Panc1 (cell line): Measurements from ENCODE around the gene PGF. TPM values are rescaled to one million over a fixed set of nuclear protein-coding genes. Genes with fewer than 3 reads are reported as not detected.

Experiments used
- ATAC-seq: fragments of 200-7000 bp; cut with Tn5 transposase; 2 replicates; pipeline ENCODE4 v1.9.1; 2020; ENCODE audit warnings: mild to moderate bottlenecking, moderate library complexity
- BruUV-seq: library from RNA; stranded (reverse); fragments of 400-500 nt; replicated peaks from 2 replicates; lab custom pipeline; 2021; lab: Mats Ljungman, UMichigan
- CTCF ChIA-PET: fragments of 300-600 bp; sonication (Branson Sonifier 250); formaldehyde crosslinking; loops from one replicate; lab custom pipeline; 2022; ENCODE audit warnings: antibody characterized with exemption; lab: Charles Lee
- POLR2A ChIA-PET: fragments of 300-600 bp; sonication (Branson Sonifier 250); formaldehyde crosslinking; loops from one replicate; lab custom pipeline; 2022; ENCODE audit warnings: antibody characterized with exemption; lab: Charles Lee
- DNase-seq: peaks from one replicate; pipeline ENCODE4 v3.0.0-alpha.2; 2010; ENCODE audit warnings: low read depth, low spot score
- H3K27ac ChIP-seq: 2 replicates; pipeline ENCODE4 v1.5.1; 2011; ENCODE audit warnings: mild to moderate bottlenecking, low read length, inconsistent platforms
- H3K27me3 ChIP-seq: fragments of 200-500 bp; sonication (Bioruptor generic); 2 replicates; pipeline ENCODE4 v1.6.0; 2014; ENCODE audit warnings: low read length, inconsistent platforms; ENCODE audit not compliant: control insufficient read depth, insufficient read depth
- H3K36me3 ChIP-seq: fragments of 200-500 bp; sonication (Bioruptor generic); 2 replicates; pipeline ENCODE4 v1.5.1; 2014; ENCODE audit warnings: inconsistent platforms, mild to moderate bottlenecking, low read length, moderate library complexity; ENCODE audit not compliant: control insufficient read depth, insufficient read depth
- H3K4me1 ChIP-seq: 2 replicates; pipeline ENCODE4 v1.5.1; 2011; ENCODE audit warnings: inconsistent platforms, mild to moderate bottlenecking, low read length, moderate library complexity; ENCODE audit not compliant: control insufficient read depth, insufficient read depth
- H3K4me3 ChIP-seq, 2 experiments: 2 replicates each; pipeline ENCODE4 v1.5.1; 2011 to 2012; ENCODE audit warnings: low read depth in 2 of 2, low read length in 2 of 2, mild to moderate bottlenecking in 2 of 2, inconsistent platforms in 1 of 2, moderate library complexity in 1 of 2
- H3K9me3 ChIP-seq: fragments of 200-500 bp; sonication (Bioruptor generic); 2 replicates; pipeline ENCODE4 v1.5.1; 2014; ENCODE audit warnings: low read depth, mild to moderate bottlenecking, inconsistent platforms, low read length, moderate library complexity; ENCODE audit not compliant: control insufficient read depth, insufficient read depth
- POLR2AphosphoS5 ChIP-seq: IDR thresholded peaks from 2 replicates; pipeline ENCODE4 v1.6.1; 2012; ENCODE audit warnings: mild to moderate bottlenecking, low read depth, low read length, moderate library complexity
- SIN3A ChIP-seq: IDR thresholded peaks from 2 replicates; pipeline ENCODE4 v1.6.1; 2012; ENCODE audit warnings: low read depth, mild to moderate bottlenecking, low read length, moderate library complexity, borderline replicate concordance; ENCODE audit not compliant: insufficient read depth
- TCF7L2 ChIP-seq: IDR thresholded peaks from 2 replicates; pipeline ENCODE4 v1.6.1; 2011; ENCODE audit warnings: mild to moderate bottlenecking, low read depth, low read length, inconsistent platforms
- in situ Hi-C: cut with HindIII; loops from 2 replicates; pipeline ENCODE4 v1.10.0; 2016; ENCODE audit warnings: low sequenced_read_pairs, low pct_unique_long_range_greater_than_20kb
- intact Hi-C: fragments of 100-400 bp; cut with micrococcal nuclease; formaldehyde crosslinking; loops from one replicate; pipeline ENCODE4 v1.10.0; 2022; ENCODE audit not compliant: unreplicated experiment
- total RNA-seq: library from RNA; stranded (reverse); gene quantifications from one replicate; pipeline ENCODE4 v1.2.1, GENCODE V29; 2021; ENCODE audit not compliant: unreplicated experiment
- TF ChIP-seq, protein P1 (sequence below), 2 experiments: IDR thresholded peaks; 2 replicates each; pipeline ENCODE4 v1.6.1; 2011 to 2012; ENCODE audit warnings: low read depth in 2 of 2, control low read depth in 1 of 2, low read length in 1 of 2, mild to moderate bottlenecking in 1 of 2, moderate library complexity in 1 of 2; ENCODE audit not compliant: insufficient read depth in 1 of 2
- TF ChIP-seq, protein P2 (sequence below): fragments of 450-650 bp; IDR thresholded peaks from 2 replicates; pipeline ENCODE4 v1.5.1; 2017; ENCODE audit warnings: mild to moderate bottlenecking

The PGF gene
- total RNA-seq, 1 experiment from 2014 or later = 7.3 TPM

DNA sequence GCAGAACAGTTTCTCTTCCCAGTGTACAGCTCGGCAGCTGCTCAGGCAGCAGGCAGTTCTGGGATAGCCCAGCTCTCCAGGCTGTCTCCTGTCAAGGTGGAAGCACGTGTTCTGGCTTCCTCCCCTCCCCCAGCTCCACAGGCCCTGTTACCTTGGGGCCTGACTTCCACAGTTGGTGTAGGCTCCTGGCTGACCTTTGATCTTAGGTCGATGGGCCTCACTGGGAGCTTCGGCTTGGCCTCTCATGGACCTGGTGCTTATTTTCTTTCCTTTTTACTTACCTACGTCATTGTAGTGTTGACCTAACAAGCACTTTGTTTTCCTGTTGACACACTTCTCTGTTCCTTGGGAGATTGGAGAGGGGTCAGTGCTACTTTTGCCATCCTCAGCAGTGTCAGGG lies 56.7 kb downstream of the PGF start:
- Histone ChIP-seq H3K4me3 (no peak overlapping the region), H3K9me3 (no peaks in the 10 kb centered on the region), H3K27ac (no peak overlapping the region), H3K27me3 (no peaks in the 10 kb centered on the region), H3K36me3 (peaks cover 26% of the 10 kb centered on the region), H3K4me1 (no peaks in the 10 kb centered on the region)
- TF ChIP-seq POLR2AphosphoS5 = no peak
- TF ChIP-seq, protein P1, sequence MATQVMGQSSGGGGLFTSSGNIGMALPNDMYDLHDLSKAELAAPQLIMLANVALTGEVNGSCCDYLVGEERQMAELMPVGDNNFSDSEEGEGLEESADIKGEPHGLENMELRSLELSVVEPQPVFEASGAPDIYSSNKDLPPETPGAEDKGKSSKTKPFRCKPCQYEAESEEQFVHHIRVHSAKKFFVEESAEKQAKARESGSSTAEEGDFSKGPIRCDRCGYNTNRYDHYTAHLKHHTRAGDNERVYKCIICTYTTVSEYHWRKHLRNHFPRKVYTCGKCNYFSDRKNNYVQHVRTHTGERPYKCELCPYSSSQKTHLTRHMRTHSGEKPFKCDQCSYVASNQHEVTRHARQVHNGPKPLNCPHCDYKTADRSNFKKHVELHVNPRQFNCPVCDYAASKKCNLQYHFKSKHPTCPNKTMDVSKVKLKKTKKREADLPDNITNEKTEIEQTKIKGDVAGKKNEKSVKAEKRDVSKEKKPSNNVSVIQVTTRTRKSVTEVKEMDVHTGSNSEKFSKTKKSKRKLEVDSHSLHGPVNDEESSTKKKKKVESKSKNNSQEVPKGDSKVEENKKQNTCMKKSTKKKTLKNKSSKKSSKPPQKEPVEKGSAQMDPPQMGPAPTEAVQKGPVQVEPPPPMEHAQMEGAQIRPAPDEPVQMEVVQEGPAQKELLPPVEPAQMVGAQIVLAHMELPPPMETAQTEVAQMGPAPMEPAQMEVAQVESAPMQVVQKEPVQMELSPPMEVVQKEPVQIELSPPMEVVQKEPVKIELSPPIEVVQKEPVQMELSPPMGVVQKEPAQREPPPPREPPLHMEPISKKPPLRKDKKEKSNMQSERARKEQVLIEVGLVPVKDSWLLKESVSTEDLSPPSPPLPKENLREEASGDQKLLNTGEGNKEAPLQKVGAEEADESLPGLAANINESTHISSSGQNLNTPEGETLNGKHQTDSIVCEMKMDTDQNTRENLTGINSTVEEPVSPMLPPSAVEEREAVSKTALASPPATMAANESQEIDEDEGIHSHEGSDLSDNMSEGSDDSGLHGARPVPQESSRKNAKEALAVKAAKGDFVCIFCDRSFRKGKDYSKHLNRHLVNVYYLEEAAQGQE (IDR thresholded peaks at IDR 0.05; ENCODE audit: insufficient read depth in 1 of 2, low read depth in 2 of 2, low read length in 1 of 2) = no peak
- no peak for TF ChIP-seq SIN3A
- TF ChIP-seq TCF7L2 = no peak
- TF ChIP-seq, protein P2, sequence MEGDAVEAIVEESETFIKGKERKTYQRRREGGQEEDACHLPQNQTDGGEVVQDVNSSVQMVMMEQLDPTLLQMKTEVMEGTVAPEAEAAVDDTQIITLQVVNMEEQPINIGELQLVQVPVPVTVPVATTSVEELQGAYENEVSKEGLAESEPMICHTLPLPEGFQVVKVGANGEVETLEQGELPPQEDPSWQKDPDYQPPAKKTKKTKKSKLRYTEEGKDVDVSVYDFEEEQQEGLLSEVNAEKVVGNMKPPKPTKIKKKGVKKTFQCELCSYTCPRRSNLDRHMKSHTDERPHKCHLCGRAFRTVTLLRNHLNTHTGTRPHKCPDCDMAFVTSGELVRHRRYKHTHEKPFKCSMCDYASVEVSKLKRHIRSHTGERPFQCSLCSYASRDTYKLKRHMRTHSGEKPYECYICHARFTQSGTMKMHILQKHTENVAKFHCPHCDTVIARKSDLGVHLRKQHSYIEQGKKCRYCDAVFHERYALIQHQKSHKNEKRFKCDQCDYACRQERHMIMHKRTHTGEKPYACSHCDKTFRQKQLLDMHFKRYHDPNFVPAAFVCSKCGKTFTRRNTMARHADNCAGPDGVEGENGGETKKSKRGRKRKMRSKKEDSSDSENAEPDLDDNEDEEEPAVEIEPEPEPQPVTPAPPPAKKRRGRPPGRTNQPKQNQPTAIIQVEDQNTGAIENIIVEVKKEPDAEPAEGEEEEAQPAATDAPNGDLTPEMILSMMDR = no peak
- ATAC-seq = no peak
- in situ Hi-C loops (no loop called here), intact Hi-C loops (no loop called here)
- POLR2A ChIA-PET = no interaction called here
- no TSS peak for BruUV-seq
- CTCF ChIA-PET = no interaction called here
- no peak for DNase-seq

DNA sequence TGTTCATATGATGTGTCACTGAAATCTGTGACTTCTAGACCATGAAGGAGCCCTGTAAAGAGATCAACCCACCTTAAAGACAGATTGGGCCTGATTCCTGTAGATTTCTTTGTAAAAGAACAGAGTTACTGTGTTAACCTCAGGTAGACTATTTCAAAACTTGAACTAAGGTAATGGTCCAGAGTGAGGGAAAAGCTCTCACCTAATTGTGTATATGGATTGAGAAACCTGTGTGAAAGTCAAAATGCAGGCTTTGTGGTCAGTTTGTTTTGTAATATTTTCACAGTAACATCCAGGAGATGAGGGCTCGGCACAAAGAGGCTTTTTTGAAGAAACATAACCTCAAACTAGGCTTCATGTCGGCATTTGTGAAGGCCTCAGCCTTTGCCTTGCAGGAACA lies 57.3 kb downstream of the PGF start:
- TF ChIP-seq POLR2AphosphoS5 (no peak), SIN3A (no peak), TCF7L2 (no peak)
- TF ChIP-seq, protein P1 (IDR thresholded peaks at IDR 0.05; ENCODE audit: insufficient read depth in 1 of 2, low read depth in 2 of 2, low read length in 1 of 2) = no peak
- TF ChIP-seq, protein P2 = no peak
- no peak for DNase-seq
- H3K9me3 ChIP-seq = no peaks in the 10 kb centered on the region
- no peaks in the 10 kb centered on the region for H3K4me1 ChIP-seq
- in situ Hi-C loops (no loop called here), intact Hi-C loops (no loop called here)
- BruUV-seq = no TSS peak
- no peak overlapping the region for H3K27ac ChIP-seq
- POLR2A ChIA-PET = interaction anchor here (0.7 kb wide), 1 partner anchor 9 kb away, joined by 5 read pairs; no protein-coding TSS in a partner anchor
- H3K27me3 ChIP-seq = no peaks in the 10 kb centered on the region
- H3K4me3 ChIP-seq = no peak overlapping the region
- ATAC-seq = no peak
- peaks cover 30% of the 10 kb centered on the region for H3K36me3 ChIP-seq
- CTCF ChIA-PET = no interaction called here
